K562 (cell line): ENCODE measurements around the gene SPTSSA. TPM values are rescaled to one million over a fixed set of nuclear protein-coding genes. Genes with fewer than 3 reads are reported as not detected.

Experiments
- ATAC-seq: fragments of 200-7000 bp; cut with Tn5 transposase; 3 replicates; pipeline ENCODE4 v1.9.1; 2020; ENCODE audit warnings: moderate library complexity
- BruUV-seq: library from RNA; stranded (reverse); fragments of 400-500 nt; replicated peaks from 2 replicates; lab custom pipeline; 2021; lab: Mats Ljungman, UMichigan
- CTCF ChIA-PET: fragments of 300-600 bp; formaldehyde crosslinking; extraction: SDS; loops from one replicate; lab custom pipeline; 2021; ENCODE audit warnings: low intra/inter-chr PET ratio; lab: Yijun Ruan, JAX
- POLR2A ChIA-PET: fragments of 300-600, 350-650 bp; sonication (Branson Sonifier 250); formaldehyde crosslinking; extraction: SDS; loops from one replicate; lab custom pipeline; 2021; ENCODE audit warnings: antibody characterized with exemption, inconsistent platforms; lab: Yijun Ruan, JAX
- DNase-seq, 4 experiments: peaks; one replicate each; pipeline versions ENCODE4 v3.0.0 to v3.0.0-alpha.2; 2011 to 2018; ENCODE audit warnings: low spot score in 3 of 4, mixed read lengths in 3 of 4; ENCODE audit errors: extremely low read depth in 1 of 4
- FAIRE-seq: peaks from 2 replicates; lab custom pipeline; 2011; peaks lifted over from hg19 to GRCh38; lab: Jason Lieb, UNC
- H2AFZ ChIP-seq: 2 replicates; pipeline ENCODE4 v1.6.0; 2011; ENCODE audit warnings: low read depth, low read length, control low read depth, inconsistent platforms
- H3K27ac ChIP-seq: fragments of 200-600 bp; 3 replicates; pipeline ENCODE4 v1.8.0; 2011; ENCODE audit warnings: low read depth, mild to moderate bottlenecking, control low read depth, inconsistent platforms, low read length, moderate library complexity, mixed read lengths; ENCODE audit errors: extremely low read depth
- H3K27me3 ChIP-seq, 2 experiments: fragments of 300-600 bp in 1 of 2; 2 replicates in 1 of 2; 3 replicates in 1 of 2; pipeline versions ENCODE4 v1.6.0 to v1.8.0; 2011; ENCODE audit warnings: inconsistent platforms in 2 of 2, low read length in 2 of 2, mild to moderate bottlenecking in 1 of 2, mixed read lengths in 1 of 2, moderate library complexity in 1 of 2; ENCODE audit not compliant: control insufficient read depth in 2 of 2, insufficient read depth in 2 of 2
- H3K36me3 ChIP-seq: fragments of 300-600 bp; 3 replicates; pipeline ENCODE4 v1.8.0; 2011; ENCODE audit warnings: mild to moderate bottlenecking, low read length, inconsistent platforms; ENCODE audit not compliant: control insufficient read depth, insufficient read depth
- H3K4me1 ChIP-seq, 2 experiments: fragments of 200-600 bp in 1 of 2; replicated peaks in 1 of 2; 2 replicates in 1 of 2; 3 replicates in 1 of 2; pipeline versions ENCODE4 v1.5.1 to v1.8.0; 2011; ENCODE audit warnings: inconsistent platforms in 2 of 2, low read length in 2 of 2, mild to moderate bottlenecking in 1 of 2, mixed read lengths in 1 of 2, moderate library complexity in 1 of 2; ENCODE audit not compliant: control insufficient read depth in 2 of 2, insufficient read depth in 2 of 2
- H3K4me2 ChIP-seq: 2 replicates; pipeline ENCODE4 v1.6.1; 2011; ENCODE audit warnings: low read length, control low read depth, inconsistent platforms, mixed read lengths; ENCODE audit not compliant: insufficient read depth
- H3K4me3 ChIP-seq: fragments of 200-600 bp; sonication (generic), shearing (Covaris generic); 2 replicates; pipeline ENCODE4 v1.5.1; 2016; ENCODE audit warnings: control low read depth, inconsistent platforms
- H3K79me2 ChIP-seq: fragments of 200-600 bp; 3 replicates; pipeline ENCODE4 v1.8.0; 2011; ENCODE audit warnings: low read length, inconsistent platforms; ENCODE audit not compliant: control insufficient read depth, insufficient read depth
- H3K9ac ChIP-seq, 2 experiments: 2 replicates each; pipeline versions ENCODE4 v1.6.0 to v1.6.1; 2011; ENCODE audit warnings: low read depth in 2 of 2, low read length in 2 of 2, control low read depth in 1 of 2, inconsistent platforms in 1 of 2, mild to moderate bottlenecking in 1 of 2, mixed read lengths in 1 of 2; ENCODE audit not compliant: insufficient read depth in 1 of 2
- H3K9me1 ChIP-seq: one replicate; pipeline ENCODE4 v1.6.0; 2011; ENCODE audit warnings: inconsistent platforms, mild to moderate bottlenecking, low read length, moderate library complexity; ENCODE audit not compliant: control insufficient read depth, insufficient read depth
- H3K9me3 ChIP-seq: replicated peaks from 2 replicates; pipeline ENCODE4 v1.5.1; 2011; ENCODE audit warnings: low read depth, low read length, inconsistent platforms; ENCODE audit not compliant: control insufficient read depth, insufficient read depth
- H4K20me1 ChIP-seq: replicated peaks from 2 replicates; pipeline ENCODE4 v1.6.1; 2011; ENCODE audit warnings: low read length, inconsistent platforms, mixed read lengths; ENCODE audit not compliant: control insufficient read depth, insufficient read depth
- BACH1 ChIP-seq: fragments of 200-800 bp; sonication (Bioruptor generic); IDR thresholded peaks from 2 replicates; pipeline ENCODE4 v1.6.1; 2016; ENCODE audit warnings: missing genetic modification characterization, missing compliant biosample characterization
- DIDO1 ChIP-seq: fragments of 450-650 bp; IDR thresholded peaks from 2 replicates; pipeline ENCODE4 v1.6.1; 2016; ENCODE audit warnings: low read depth, missing biosample characterization, missing genetic modification characterization
- FOXM1 ChIP-seq, 2 experiments: fragments of 450-650 bp in 1 of 2; sonication (generic) in 1 of 2; formaldehyde crosslinking in 1 of 2; IDR thresholded peaks; 2 replicates each; pipeline versions ENCODE4 v1.6.1 to v1.9.0; 2017 to 2022; ENCODE audit warnings: low read depth in 2 of 2, mild to moderate bottlenecking in 2 of 2, missing genetic modification reagents in 1 of 2, moderate library complexity in 1 of 2
- HSF4 ChIP-seq: fragments of 250-450 bp; sonication (Bioruptor Pico); IDR thresholded peaks from 2 replicates; pipeline ENCODE4 v2.1.2; 2022; ENCODE audit warnings: mild to moderate bottlenecking, moderate library complexity, borderline replicate concordance
- LARP7 ChIP-seq: fragments of 450-650 bp; IDR thresholded peaks from 2 replicates; pipeline ENCODE4 v1.6.1; 2016
- NR2C1 ChIP-seq, 2 experiments: fragments of 450-650 bp; IDR thresholded peaks; 2 replicates each; pipeline ENCODE4 v1.6.1; 2017; ENCODE audit warnings: mild to moderate bottlenecking in 2 of 2, antibody characterized with exemption in 1 of 2, inconsistent platforms in 1 of 2, missing compliant biosample characterization in 1 of 2, missing genetic modification characterization in 1 of 2
- POLR3A ChIP-seq: IDR thresholded peaks from 2 replicates; pipeline ENCODE4 v1.6.1; 2011; ENCODE audit warnings: borderline replicate concordance, mild to moderate bottlenecking, moderate library complexity; ENCODE audit not compliant: insufficient read length, insufficient read depth; ENCODE audit errors: extremely low read depth
- RBBP5 ChIP-seq: fragments of 200-600 bp; sonication (generic); IDR thresholded peaks from 2 replicates; pipeline ENCODE4 v1.6.1; 2012; ENCODE audit warnings: borderline replicate concordance, mild to moderate bottlenecking, low read length, control low read depth, inconsistent platforms; ENCODE audit not compliant: insufficient read depth, poor library complexity, severe bottlenecking
- TRIM28 ChIP-seq: fragments of 450-650 bp; IDR thresholded peaks from 2 replicates; pipeline ENCODE4 v1.6.1; 2017
- XRCC4 ChIP-seq: IDR thresholded peaks from one replicate; pipeline ENCODE4 v1.6.1; 2011; ENCODE audit not compliant: insufficient read depth, insufficient read length; ENCODE audit errors: extremely low read depth
- ZNF140 ChIP-seq: fragments of 250-450 bp; sonication (Bioruptor Pico); IDR thresholded peaks from 2 replicates; pipeline ENCODE4 v1.8.0; 2021; ENCODE audit warnings: moderate library complexity, mild to moderate bottlenecking, inconsistent platforms
- ZNF217 ChIP-seq: sonication (generic); formaldehyde crosslinking; IDR thresholded peaks from 2 replicates; pipeline ENCODE4 v1.8.0; 2022; ENCODE audit warnings: mild to moderate bottlenecking, missing genetic modification reagents
- ZNF239 ChIP-seq: fragments of 250-450 bp; sonication (Bioruptor Pico); IDR thresholded peaks from 2 replicates; pipeline ENCODE4 v1.4.0; 2020; ENCODE audit warnings: mild to moderate bottlenecking
- WGBS: fragments of 100-300 bp; shearing (Covaris generic); methylation state at CpG from one replicate; pipeline ENCODE4 v1.1.6; 2016; ENCODE audit warnings: low coverage, mixed read lengths; ENCODE audit not compliant: insufficient coverage; ENCODE audit errors: missing lambda C conversion rate; 5-methylcytosine and 5-hydroxymethylcytosine counted together
- in situ Hi-C: fragments of 300-500 bp; cut with MboI; formaldehyde crosslinking; loops from 4 replicates; pipeline ENCODE4 v1.15.0; 2018; ENCODE audit warnings: inconsistent platforms, mixed read lengths
- intact Hi-C: fragments of 100-400 bp; cut with micrococcal nuclease; formaldehyde crosslinking; loops from 2 replicates; pipeline ENCODE4 v1.14.2; 2022
- polyA plus RNA-seq, 8 experiments: library from polyadenylated mRNA; depleted of rRNA in 4 of 8; stranded (reverse) in 5 of 8; unstranded in 3 of 8; fragments of >200 nt; fragmentation: Nextera tagmentation in 2 of 8; fragmentation: Illumina TruSeq in 1 of 8; extraction: Ambion mirVana in 2 of 8; extraction: Trizol in 1 of 8; gene quantifications; 2 replicates each; pipeline versions ENCODE4 v1.2.1 to v1.2.3, GENCODE V29; 2011 to 2014; ENCODE audit warnings: inconsistent platforms in 1 of 8, missing spikeins in 1 of 8
- total RNA-seq, 7 experiments: library from RNA; depleted of rRNA in 6 of 7; stranded (reverse); fragments of >200 nt in 6 of 7; fragmentation: Illumina TruSeq in 2 of 7; extraction: Trizol in 2 of 7; gene quantifications; 2 replicates each; pipeline versions ENCODE4 v1.2.1 to v1.2.3, GENCODE V29; 2011 to 2021; ENCODE audit warnings: low replicate concordance in 1 of 7
- TF ChIP-seq, protein P1 (sequence below): sonication (generic); formaldehyde crosslinking; IDR thresholded peaks from 2 replicates; pipeline ENCODE4 v1.4.0; 2020; ENCODE audit warnings: mild to moderate bottlenecking, missing genetic modification reagents
- TF ChIP-seq, protein P2 (sequence below): sonication (generic); formaldehyde crosslinking; IDR thresholded peaks from 2 replicates; pipeline ENCODE4 v1.8.1; 2023; ENCODE audit warnings: mild to moderate bottlenecking, missing genetic modification reagents, moderate library complexity

Gene SPTSSA
- total and polyA plus RNA-seq, 9 of the 15 experiments (the other 6 are each of a cell fraction or from before 2014, with no cell fraction given), result 6.8 to 35.7 (median 22.0) TPM

- CTCF ChIA-PET, result no interaction called here
- H3K4me3 ChIP-seq, result no peak overlapping the region
- in situ Hi-C loops (no loop called here), intact Hi-C loops (no loop called here)
- H4K20me1 ChIP-seq, result no peaks in the 10 kb centered on the region
- TF ChIP-seq POLR3A, result no peak
- no peak for TF ChIP-seq FOXM1 (IDR thresholded peaks at IDR 0.05; ENCODE audit: low read depth)
- TF ChIP-seq FOXM1 (CRISPR knock-in tag; IDR thresholded peaks at IDR 0.05; ENCODE audit: low read depth), result no peak
- TF ChIP-seq, protein P1, sequence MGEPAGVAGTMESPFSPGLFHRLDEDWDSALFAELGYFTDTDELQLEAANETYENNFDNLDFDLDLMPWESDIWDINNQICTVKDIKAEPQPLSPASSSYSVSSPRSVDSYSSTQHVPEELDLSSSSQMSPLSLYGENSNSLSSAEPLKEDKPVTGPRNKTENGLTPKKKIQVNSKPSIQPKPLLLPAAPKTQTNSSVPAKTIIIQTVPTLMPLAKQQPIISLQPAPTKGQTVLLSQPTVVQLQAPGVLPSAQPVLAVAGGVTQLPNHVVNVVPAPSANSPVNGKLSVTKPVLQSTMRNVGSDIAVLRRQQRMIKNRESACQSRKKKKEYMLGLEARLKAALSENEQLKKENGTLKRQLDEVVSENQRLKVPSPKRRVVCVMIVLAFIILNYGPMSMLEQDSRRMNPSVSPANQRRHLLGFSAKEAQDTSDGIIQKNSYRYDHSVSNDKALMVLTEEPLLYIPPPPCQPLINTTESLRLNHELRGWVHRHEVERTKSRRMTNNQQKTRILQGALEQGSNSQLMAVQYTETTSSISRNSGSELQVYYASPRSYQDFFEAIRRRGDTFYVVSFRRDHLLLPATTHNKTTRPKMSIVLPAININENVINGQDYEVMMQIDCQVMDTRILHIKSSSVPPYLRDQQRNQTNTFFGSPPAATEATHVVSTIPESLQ, result no peak
- TF ChIP-seq ZNF217 (CRISPR knock-in tag), result no peak
- no peak for TF ChIP-seq HSF4 (CRISPR knock-in tag)
- TF ChIP-seq TRIM28, result no peak
- TF ChIP-seq LARP7, result no peak
- TF ChIP-seq, protein P2, sequence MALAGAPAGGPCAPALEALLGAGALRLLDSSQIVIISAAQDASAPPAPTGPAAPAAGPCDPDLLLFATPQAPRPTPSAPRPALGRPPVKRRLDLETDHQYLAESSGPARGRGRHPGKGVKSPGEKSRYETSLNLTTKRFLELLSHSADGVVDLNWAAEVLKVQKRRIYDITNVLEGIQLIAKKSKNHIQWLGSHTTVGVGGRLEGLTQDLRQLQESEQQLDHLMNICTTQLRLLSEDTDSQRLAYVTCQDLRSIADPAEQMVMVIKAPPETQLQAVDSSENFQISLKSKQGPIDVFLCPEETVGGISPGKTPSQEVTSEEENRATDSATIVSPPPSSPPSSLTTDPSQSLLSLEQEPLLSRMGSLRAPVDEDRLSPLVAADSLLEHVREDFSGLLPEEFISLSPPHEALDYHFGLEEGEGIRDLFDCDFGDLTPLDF (CRISPR knock-in tag), result no peak
- TF ChIP-seq BACH1 (tag), result no peak
- TF ChIP-seq RBBP5, result no peak
- TF ChIP-seq XRCC4, result no peak
- TF ChIP-seq DIDO1 (tag), result no peak
- no peak for TF ChIP-seq NR2C1 (IDR thresholded peaks at IDR 0.05)
- no peak for TF ChIP-seq NR2C1 (tag; IDR thresholded peaks at IDR 0.05)
- no peak for TF ChIP-seq ZNF239 (CRISPR knock-in tag)
- no peak for TF ChIP-seq ZNF140
- ATAC-seq (no peak), DNase-seq (no peak), FAIRE-seq (no peak)
- WGBS, result 82% methylated on average over 7 of the region's 11 CpGs
- H3K36me3 ChIP-seq, result no peaks in the 10 kb centered on the region
- no peaks in the 10 kb centered on the region for H3K9me3 ChIP-seq
- H3K4me1 ChIP-seq, result peaks cover 0 to 5% of the 10 kb centered on the region in 2 experiments; a peak in 3 of 5 replicates
- H3K27ac ChIP-seq, result no peak overlapping the region
- no TSS peak for BruUV-seq
- H3K4me2 ChIP-seq, result no peak overlapping the region
- H3K9ac ChIP-seq, result no peak overlapping the region
- POLR2A ChIA-PET, result no interaction called here
- no peaks in the 10 kb centered on the region for H3K79me2 ChIP-seq
- H3K9me1 ChIP-seq, result no peaks in the 10 kb centered on the region
- no peak overlapping the region for H2AFZ ChIP-seq
- no peaks in the 10 kb centered on the region for H3K27me3 ChIP-seq
Measured at GRCh38 chr14:34507884-34508283, 45.8 kb upstream of the SPTSSA start.
